ENCODE results near the gene FNDC3B. TPM values are rescaled to one million over a fixed set of nuclear protein-coding genes. Genes with fewer than 3 reads are reported as not detected.

FNDC3B gene
- total and polyA plus RNA-seq, 9 of the 15 experiments (the other 6 are each of a cell fraction or from before 2014, with no cell fraction given) = 7.0 to 35.8 (median 16.2) TPM

DNA sequence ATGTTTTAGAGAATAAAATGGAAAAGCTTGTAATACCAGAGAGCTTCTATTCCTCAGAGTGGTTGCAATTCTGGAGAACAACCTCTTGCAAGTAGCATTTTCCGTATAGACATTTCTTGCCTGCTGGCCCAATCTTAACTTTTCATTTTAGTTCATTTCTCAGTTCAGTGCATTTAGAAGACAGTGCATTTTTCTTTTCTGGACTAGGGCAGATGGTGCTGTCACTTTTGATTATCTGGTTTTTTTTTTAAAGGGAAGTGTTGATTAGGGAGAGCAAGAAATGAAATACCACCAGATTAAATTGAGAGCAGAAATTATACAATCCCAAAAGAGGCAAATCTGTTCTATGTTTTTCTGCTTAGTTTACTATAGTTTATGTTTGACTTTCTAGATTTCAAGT lies 236.2 kb downstream of the FNDC3B start:
- CTCF ChIA-PET (ENCODE audit: low intra/inter-chr PET ratio) = interaction anchor here (0.6 kb wide), 1 partner anchor 236 kb away, joined by 5 read pairs; no protein-coding TSS in a partner anchor
- Histone ChIP-seq H3K4me1 (replicated peaks in 1 of 2; ENCODE audit: control insufficient read depth in 2 of 2, insufficient read depth in 2 of 2, low read length in 2 of 2) (peaks cover 0 to 5% of the 10 kb centered on the region in 2 experiments; a peak in 1 of 5 replicates), H3K4me2 (ENCODE audit: insufficient read depth, low read length) (no peak overlapping the region), H3K4me3 (no peak overlapping the region), H4K20me1 (replicated peaks; ENCODE audit: control insufficient read depth, insufficient read depth, low read length) (no peaks in the 10 kb centered on the region), H3K36me3 (ENCODE audit: control insufficient read depth, insufficient read depth, low read length) (peaks cover 23% of the 10 kb centered on the region; the same call in 2 of the 3 replicates), H2AFZ (ENCODE audit: low read depth, low read length) (no peak overlapping the region), H3K9me1 (ENCODE audit: control insufficient read depth, insufficient read depth, low read length) (no peaks in the 10 kb centered on the region), H3K79me2 (ENCODE audit: control insufficient read depth, insufficient read depth, low read length) (no peaks in the 10 kb centered on the region), H3K9me3 (replicated peaks; ENCODE audit: control insufficient read depth, insufficient read depth, low read depth, low read length) (no peaks in the 10 kb centered on the region), H3K9ac (ENCODE audit: insufficient read depth in 1 of 2, low read depth in 2 of 2, low read length in 2 of 2) (no peak overlapping the region), H3K27me3 (ENCODE audit: control insufficient read depth in 2 of 2, insufficient read depth in 2 of 2, low read length in 2 of 2) (no peaks in the 10 kb centered on the region), H3K27ac (ENCODE audit: extremely low read depth, low read depth, low read length) (no peak overlapping the region)
- no peak for TF ChIP-seq HDAC6 (IDR thresholded peaks at IDR 0.05; ENCODE audit: low read depth, low read length)
- TF ChIP-seq YY1 (IDR thresholded peaks at IDR 0.05; ENCODE audit: borderline replicate concordance in 1 of 3, control insufficient read depth in 1 of 3, extremely low read depth in 1 of 3, insufficient read depth in 3 of 3, insufficient read length in 1 of 3, insufficient replicate concordance in 2 of 3, low read depth in 1 of 3, low read length in 2 of 3) = no peak
- TF ChIP-seq ZNF124 (CRISPR knock-in tag; IDR thresholded peaks at IDR 0.05) = no peak
- TF ChIP-seq MCM7 (IDR thresholded peaks at IDR 0.05) = no peak
- TF ChIP-seq FOXJ2 (tag; IDR thresholded peaks at IDR 0.05) = no peak
- TF ChIP-seq, protein P1, sequence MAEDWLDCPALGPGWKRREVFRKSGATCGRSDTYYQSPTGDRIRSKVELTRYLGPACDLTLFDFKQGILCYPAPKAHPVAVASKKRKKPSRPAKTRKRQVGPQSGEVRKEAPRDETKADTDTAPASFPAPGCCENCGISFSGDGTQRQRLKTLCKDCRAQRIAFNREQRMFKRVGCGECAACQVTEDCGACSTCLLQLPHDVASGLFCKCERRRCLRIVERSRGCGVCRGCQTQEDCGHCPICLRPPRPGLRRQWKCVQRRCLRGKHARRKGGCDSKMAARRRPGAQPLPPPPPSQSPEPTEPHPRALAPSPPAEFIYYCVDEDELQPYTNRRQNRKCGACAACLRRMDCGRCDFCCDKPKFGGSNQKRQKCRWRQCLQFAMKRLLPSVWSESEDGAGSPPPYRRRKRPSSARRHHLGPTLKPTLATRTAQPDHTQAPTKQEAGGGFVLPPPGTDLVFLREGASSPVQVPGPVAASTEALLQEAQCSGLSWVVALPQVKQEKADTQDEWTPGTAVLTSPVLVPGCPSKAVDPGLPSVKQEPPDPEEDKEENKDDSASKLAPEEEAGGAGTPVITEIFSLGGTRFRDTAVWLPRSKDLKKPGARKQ (CRISPR knock-in tag; IDR thresholded peaks at IDR 0.05) = no peak
- TF ChIP-seq LCOR (CRISPR knock-in tag; IDR thresholded peaks at IDR 0.05) = no peak
- no peak for TF ChIP-seq CREM (IDR thresholded peaks at IDR 0.05; ENCODE audit: low read depth)
- TF ChIP-seq ELF1 (tag; IDR thresholded peaks at IDR 0.05) = no peak
- TF ChIP-seq ZNF830 (CRISPR knock-in tag; IDR thresholded peaks at IDR 0.05) = no peak
- no peak for TF ChIP-seq MTF1 (CRISPR knock-in tag; IDR thresholded peaks at IDR 0.05; ENCODE audit: borderline replicate concordance)
- TF ChIP-seq RBM25 (IDR thresholded peaks at IDR 0.05; ENCODE audit: low read depth, low read length, severe bottlenecking) = no peak
- no peak for TF ChIP-seq TBL1XR1 (IDR thresholded peaks at IDR 0.05; ENCODE audit: low read length in 2 of 2)
- no peak for TF ChIP-seq KLF13 (tag; IDR thresholded peaks at IDR 0.05; ENCODE audit: borderline replicate concordance, low read depth)
- TF ChIP-seq, protein P2, sequence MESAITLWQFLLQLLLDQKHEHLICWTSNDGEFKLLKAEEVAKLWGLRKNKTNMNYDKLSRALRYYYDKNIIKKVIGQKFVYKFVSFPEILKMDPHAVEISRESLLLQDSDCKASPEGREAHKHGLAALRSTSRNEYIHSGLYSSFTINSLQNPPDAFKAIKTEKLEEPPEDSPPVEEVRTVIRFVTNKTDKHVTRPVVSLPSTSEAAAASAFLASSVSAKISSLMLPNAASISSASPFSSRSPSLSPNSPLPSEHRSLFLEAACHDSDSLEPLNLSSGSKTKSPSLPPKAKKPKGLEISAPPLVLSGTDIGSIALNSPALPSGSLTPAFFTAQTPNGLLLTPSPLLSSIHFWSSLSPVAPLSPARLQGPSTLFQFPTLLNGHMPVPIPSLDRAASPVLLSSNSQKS (CRISPR knock-in tag; IDR thresholded peaks at IDR 0.05) = no peak
- TF ChIP-seq ATF1 (CRISPR knock-in tag; IDR thresholded peaks at IDR 0.05) = no peak
- no peak for TF ChIP-seq ATF1 (tag; IDR thresholded peaks at IDR 0.05)
- no peak for TF ChIP-seq KLF10 (CRISPR knock-in tag; IDR thresholded peaks at IDR 0.05)
- FAIRE-seq (no peak), DNase-seq (ENCODE audit: extremely low read depth in 1 of 4, low spot score in 3 of 4) (no peak), ATAC-seq (no peak)
- no TSS peak for BruUV-seq (replicated peaks)
- intact Hi-C loops (cut with micrococcal nuclease) = no loop called here
- in situ Hi-C loops (cut with MboI) = no loop called here
- POLR2A ChIA-PET = interaction anchor here (0.7 to 1.5 kb wide), 2 partner anchors 15 to 807 kb away, joined by 3 read pairs; no protein-coding TSS in a partner anchor
- WGBS (ENCODE audit: insufficient coverage, low coverage, missing lambda C conversion rate) = 100% methylated on average over 1 of the region's 1 CpG
